IMR-90 (cell line): ENCODE measurements around the gene R3HDM4.

Experiments used
- BHLHE40 ChIP-seq: fragments of 150-350 bp; IDR thresholded peaks from 2 replicates; pipeline ENCODE4 v1.6.1; 2016; ENCODE audit warnings: mild to moderate bottlenecking, low read depth, low read length
- CEBPB ChIP-seq: IDR thresholded peaks from 2 replicates; pipeline ENCODE4 v1.6.1; 2012; ENCODE audit warnings: low read depth, low read length, improper control_type of control experiment
- CHD1 ChIP-seq: IDR thresholded peaks from 2 replicates; pipeline ENCODE4 v1.6.1; 2012; ENCODE audit warnings: low read depth, low read length, improper control_type of control experiment
- FOS ChIP-seq: fragments of 150-350 bp; IDR thresholded peaks from 2 replicates; pipeline ENCODE4 v1.6.1; 2016; ENCODE audit warnings: low read depth, low read length
- MAFK ChIP-seq: IDR thresholded peaks from 2 replicates; pipeline ENCODE4 v1.6.1; 2012; ENCODE audit warnings: low read depth, low read length, improper control_type of control experiment
- MAZ ChIP-seq: IDR thresholded peaks from 2 replicates; pipeline ENCODE4 v1.6.1; 2012; ENCODE audit warnings: low read depth, mild to moderate bottlenecking, low read length, improper control_type of control experiment, moderate library complexity, borderline replicate concordance
- MXI1 ChIP-seq: IDR thresholded peaks from 2 replicates; pipeline ENCODE4 v1.6.1; 2012; ENCODE audit warnings: low read depth, mild to moderate bottlenecking, low read length, moderate library complexity, borderline replicate concordance
- POLR2A ChIP-seq: IDR thresholded peaks from 2 replicates; pipeline ENCODE4 v1.6.1; 2012; ENCODE audit warnings: mild to moderate bottlenecking, low read depth, low read length
- RAD21 ChIP-seq: IDR thresholded peaks from 2 replicates; pipeline ENCODE4 v1.6.1; 2012; ENCODE audit warnings: low read length, improper control_type of control experiment
- RCOR1 ChIP-seq: IDR thresholded peaks from 2 replicates; pipeline ENCODE4 v1.6.1; 2012; ENCODE audit warnings: mild to moderate bottlenecking, low read length, improper control_type of control experiment; ENCODE audit not compliant: insufficient replicate concordance
- RFX5 ChIP-seq: IDR thresholded peaks from 2 replicates; pipeline ENCODE4 v1.8.0; 2012; ENCODE audit warnings: low read depth, mild to moderate bottlenecking, low read length, moderate library complexity
- SMC3 ChIP-seq: fragments of 150-350 bp; IDR thresholded peaks from 2 replicates; pipeline ENCODE4 v1.6.1; 2016; ENCODE audit warnings: low read depth, mild to moderate bottlenecking, antibody characterized with exemption, low read length, moderate library complexity
- TF ChIP-seq, protein P1 (sequence below): conservative IDR thresholded peaks from 2 replicates; pipeline ENCODE4 v1.5.1; 2012; ENCODE audit warnings: mild to moderate bottlenecking, low read depth, low read length, improper control_type of control experiment

DNA sequence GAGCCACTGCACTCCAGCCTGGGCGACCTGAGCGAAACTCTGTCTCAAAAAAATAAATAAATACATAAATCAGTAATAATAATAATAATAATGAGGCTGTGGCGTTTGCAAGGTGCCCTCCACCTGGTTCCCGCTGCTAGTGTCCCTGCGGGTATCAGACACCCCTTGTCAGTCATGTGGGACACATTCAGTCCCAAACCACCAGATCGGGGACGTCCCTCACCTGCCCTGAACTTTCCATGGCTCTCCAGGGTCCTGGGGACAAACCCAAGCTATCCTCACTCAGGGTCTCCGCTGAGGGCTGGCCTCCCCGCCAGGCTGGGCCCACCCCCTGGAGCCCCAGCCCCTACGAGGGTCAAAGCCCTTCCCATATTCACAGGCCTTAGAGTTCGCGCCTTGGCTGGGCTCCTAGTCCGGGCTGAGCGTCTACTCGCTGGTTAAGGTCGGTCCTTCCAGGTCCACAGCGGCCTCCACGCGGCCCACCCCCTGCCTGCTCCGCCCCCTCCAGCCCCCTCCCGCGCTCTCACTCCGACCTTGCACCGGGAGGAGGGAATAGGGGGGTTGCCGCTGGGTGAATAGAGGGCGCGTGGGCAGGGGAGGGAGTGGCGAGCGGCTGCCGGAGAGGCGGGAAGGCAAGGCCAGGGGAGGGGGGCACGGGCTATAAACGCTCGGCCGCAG, 3.8 kb upstream of the R3HDM4 start:
- TF ChIP-seq, protein P1, sequence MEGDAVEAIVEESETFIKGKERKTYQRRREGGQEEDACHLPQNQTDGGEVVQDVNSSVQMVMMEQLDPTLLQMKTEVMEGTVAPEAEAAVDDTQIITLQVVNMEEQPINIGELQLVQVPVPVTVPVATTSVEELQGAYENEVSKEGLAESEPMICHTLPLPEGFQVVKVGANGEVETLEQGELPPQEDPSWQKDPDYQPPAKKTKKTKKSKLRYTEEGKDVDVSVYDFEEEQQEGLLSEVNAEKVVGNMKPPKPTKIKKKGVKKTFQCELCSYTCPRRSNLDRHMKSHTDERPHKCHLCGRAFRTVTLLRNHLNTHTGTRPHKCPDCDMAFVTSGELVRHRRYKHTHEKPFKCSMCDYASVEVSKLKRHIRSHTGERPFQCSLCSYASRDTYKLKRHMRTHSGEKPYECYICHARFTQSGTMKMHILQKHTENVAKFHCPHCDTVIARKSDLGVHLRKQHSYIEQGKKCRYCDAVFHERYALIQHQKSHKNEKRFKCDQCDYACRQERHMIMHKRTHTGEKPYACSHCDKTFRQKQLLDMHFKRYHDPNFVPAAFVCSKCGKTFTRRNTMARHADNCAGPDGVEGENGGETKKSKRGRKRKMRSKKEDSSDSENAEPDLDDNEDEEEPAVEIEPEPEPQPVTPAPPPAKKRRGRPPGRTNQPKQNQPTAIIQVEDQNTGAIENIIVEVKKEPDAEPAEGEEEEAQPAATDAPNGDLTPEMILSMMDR: no peak
- TF ChIP-seq BHLHE40 (no peak), POLR2A (no peak), FOS (no peak), SMC3 (no peak), RFX5 (no peak), RAD21 (no peak), MAFK (no peak), RCOR1 (no peak), MXI1 (no peak), CEBPB (no peak), MAZ (no peak), CHD1 (no peak)
